GM23338 (cell line): ENCODE measurements around the gene APP. TPM values are rescaled to one million over a fixed set of nuclear protein-coding genes. Genes with fewer than 3 reads are reported as not detected.

ENCODE experiments used
- ATAC-seq: fragments of 200-7000 bp; cut with Tn5 transposase; 3 replicates; pipeline ENCODE4 v1.9.1; 2020
- DNase-seq: peaks from one replicate; pipeline ENCODE4 v3.0.0-alpha.2; 2015; ENCODE audit warnings: low spot score
- H2AFZ ChIP-seq: fragments of 200-600 bp; sonication (generic); 2 replicates; pipeline ENCODE4 v1.8.0; 2016; ENCODE audit warnings: antibody characterized with exemption, mild to moderate bottlenecking, moderate library complexity
- H3F3A ChIP-seq: fragments of 200-600 bp; sonication (generic); replicated peaks from 2 replicates; pipeline ENCODE4 v1.8.0; 2017; ENCODE audit warnings: antibody characterized with exemption, mixed run types, low read depth
- H3K27ac ChIP-seq: fragments of 200-600 bp; sonication (generic); 2 replicates; pipeline ENCODE4 v1.6.1; 2016; ENCODE audit warnings: low read depth
- H3K27me3 ChIP-seq: fragments of 200-600 bp; sonication (generic); 2 replicates; pipeline ENCODE4 v1.8.0; 2016; ENCODE audit warnings: mild to moderate bottlenecking, mixed run types, moderate library complexity; ENCODE audit not compliant: insufficient read depth
- H3K36me3 ChIP-seq: fragments of 200-600 bp; sonication (generic); 2 replicates; pipeline ENCODE4 v1.8.0; 2016; ENCODE audit warnings: mild to moderate bottlenecking; ENCODE audit not compliant: insufficient read depth
- H3K4me1 ChIP-seq: fragments of 200-600 bp; sonication (generic); 2 replicates; pipeline ENCODE4 v1.8.0; 2016; ENCODE audit warnings: mild to moderate bottlenecking, moderate library complexity; ENCODE audit not compliant: insufficient read depth
- H3K4me2 ChIP-seq: fragments of 200-600 bp; sonication (generic); 2 replicates; pipeline ENCODE4 v1.7.1; 2017; ENCODE audit warnings: mixed run types
- H3K4me3 ChIP-seq: fragments of 200-600 bp; sonication (generic); 2 replicates; pipeline ENCODE4 v1.6.1; 2016; ENCODE audit warnings: mixed run types
- H3K79me2 ChIP-seq: fragments of 200-600 bp; sonication (generic); replicated peaks from 2 replicates; pipeline ENCODE4 v1.8.0; 2017; ENCODE audit warnings: mild to moderate bottlenecking; ENCODE audit not compliant: insufficient read depth
- H3K9me2 ChIP-seq: fragments of 200-600 bp; sonication (generic); 2 replicates; pipeline ENCODE4 v1.8.0; 2017; ENCODE audit not compliant: insufficient read depth
- H4K20me1 ChIP-seq: fragments of 200-600 bp; sonication (generic); replicated peaks from 2 replicates; pipeline ENCODE4 v1.8.0; 2017; ENCODE audit warnings: mild to moderate bottlenecking; ENCODE audit not compliant: insufficient read depth
- H3K27ac Mint-ChIP-seq: 2 replicates; pipeline ENCODE4 v1.8.0; 2020; ENCODE audit warnings: inconsistent platforms, mild to moderate bottlenecking, moderate library complexity, mixed read lengths
- H3K27me3 Mint-ChIP-seq: 3 replicates; pipeline ENCODE4 v1.8.0; 2022; ENCODE audit warnings: low read depth, mild to moderate bottlenecking, moderate library complexity, mixed read lengths, inconsistent platforms; ENCODE audit not compliant: insufficient read depth, poor library complexity
- H3K36me3 Mint-ChIP-seq: 3 replicates; pipeline ENCODE4 v1.8.0; 2021; ENCODE audit warnings: low read depth, mild to moderate bottlenecking, inconsistent platforms, moderate library complexity, mixed read lengths
- H3K4me1 Mint-ChIP-seq: 3 replicates; pipeline ENCODE4 v1.8.0; 2020; ENCODE audit warnings: mild to moderate bottlenecking, inconsistent platforms, mixed read lengths
- H3K4me3 Mint-ChIP-seq: 3 replicates; pipeline ENCODE4 v1.8.0; 2021; ENCODE audit warnings: moderate library complexity, mild to moderate bottlenecking, inconsistent platforms, mixed read lengths
- H3K9me3 Mint-ChIP-seq: 3 replicates; pipeline ENCODE4 v1.8.0; 2020; ENCODE audit warnings: moderate library complexity, mild to moderate bottlenecking, inconsistent platforms, mixed read lengths
- CREB1 ChIP-seq: fragments of 250-450 bp; sonication (Bioruptor Pico); IDR thresholded peaks from 2 replicates; pipeline ENCODE4 v1.5.0; 2020; ENCODE audit warnings: low read depth, mild to moderate bottlenecking, moderate library complexity
- CTCF ChIP-seq, 2 experiments: fragments of 200-600 bp in 1 of 2; sonication (generic) in 1 of 2; conservative IDR thresholded peaks; 2 replicates each; pipeline versions ENCODE4 v1.5.1 to v1.6.1; 2016 to 2017; ENCODE audit warnings: antibody characterized with exemption in 2 of 2, low read depth in 2 of 2, mild to moderate bottlenecking in 2 of 2, moderate library complexity in 1 of 2
- ETS1 ChIP-seq: IDR thresholded peaks from 2 replicates; pipeline ENCODE4 v1.6.1; 2016; ENCODE audit warnings: antibody characterized with exemption
- EZH2 ChIP-seq: fragments of 200-600 bp; sonication (generic); IDR thresholded peaks from one replicate; pipeline ENCODE4 v1.8.0; 2017; ENCODE audit warnings: antibody characterized with exemption, mild to moderate bottlenecking, low read depth; ENCODE audit not compliant: unreplicated experiment
- JUNB ChIP-seq: IDR thresholded peaks from one replicate; pipeline ENCODE4 v1.6.1; 2016; ENCODE audit warnings: antibody characterized with exemption; ENCODE audit not compliant: unreplicated experiment
- POLR2AphosphoS5 ChIP-seq: IDR thresholded peaks from 2 replicates; pipeline ENCODE4 v1.6.1; 2016; ENCODE audit warnings: antibody characterized with exemption, low read depth
- REST ChIP-seq: IDR thresholded peaks from one replicate; pipeline ENCODE4 v1.6.1; 2018; ENCODE audit warnings: antibody characterized with exemption; ENCODE audit not compliant: unreplicated experiment
- STAT1 ChIP-seq: IDR thresholded peaks from one replicate; pipeline ENCODE4 v1.6.1; 2016; ENCODE audit warnings: antibody characterized with exemption; ENCODE audit not compliant: unreplicated experiment
- ZNF114 ChIP-seq: fragments of 250-450 bp; sonication (Bioruptor Pico); IDR thresholded peaks from 2 replicates; pipeline ENCODE4 v1.5.0; 2020; ENCODE audit warnings: mild to moderate bottlenecking, moderate library complexity
- ZNF331 ChIP-seq: fragments of 250-450 bp; sonication (Bioruptor Pico); IDR thresholded peaks from 2 replicates; pipeline ENCODE4 v1.5.0; 2020; ENCODE audit warnings: low read depth, mild to moderate bottlenecking, moderate library complexity
- ZNF462 ChIP-seq: fragments of 250-450 bp; sonication (Bioruptor Pico); IDR thresholded peaks from 2 replicates; pipeline ENCODE4 v1.5.0; 2020; ENCODE audit warnings: mild to moderate bottlenecking, moderate library complexity
- polyA plus RNA-seq: library from polyadenylated mRNA; unstranded; fragments of >200 nt; fragmentation: Nextera tagmentation; extraction: Ambion mirVana; gene quantifications from 2 replicates; pipeline ENCODE4 v1.2.1, GENCODE V29; 2016
- total RNA-seq: library from RNA; depleted of rRNA; stranded (reverse); fragments of >200 nt; shearing (Covaris generic); gene quantifications from 2 replicates; pipeline ENCODE4 v1.2.3, GENCODE V29; 2014

APP gene
- total and polyA plus RNA-seq, 2 experiments from 2014 or later, result 69.4 to 444 TPM

GRCh38 chr21:25944082-25944481 is 226.5 kb downstream of the APP start:
- H3K36me3 ChIP-seq, result 0 out of 2 replicates have a peak, but pooled peaks cover 12% of the 10 kb centered on the region
- H3K4me2 ChIP-seq, result no peak overlapping the region
- H3F3A ChIP-seq, result no peaks in the 10 kb centered on the region

More at GRCh38 chr21:25944082-25944481, 226.5 kb downstream of the APP start:
- Histone ChIP-seq H3K4me1 (no peaks in the 10 kb centered on the region), H3K9me2 (no peaks in the 10 kb centered on the region), H2AFZ (no peak overlapping the region), H3K27ac (no peak overlapping the region), H4K20me1 (no peaks in the 10 kb centered on the region; the same call in 1 of the 2 replicates), H3K79me2 (peaks cover 23% of the 10 kb centered on the region; the same call in 1 of the 2 replicates), H3K27me3 (no peaks in the 10 kb centered on the region), H3K4me3 (no peak overlapping the region)
- Mint-ChIP-seq H3K36me3 (peaks cover 36% of the 10 kb centered on the region), H3K27ac (no peak overlapping the region), H3K4me1 (no peaks in the 10 kb centered on the region), H3K27me3 (no peaks in the 10 kb centered on the region), H3K9me3 (no peaks in the 10 kb centered on the region), H3K4me3 (no peak overlapping the region)
- TF ChIP-seq CTCF (conservative IDR thresholded peaks at IDR 0.05; ENCODE audit: low read depth in 2 of 2), result no peak
- no peak for TF ChIP-seq ZNF114 (CRISPR knock-in tag)
- TF ChIP-seq ZNF462 (CRISPR knock-in tag), result no peak
- no peak for TF ChIP-seq ZNF331 (CRISPR knock-in tag)
- no peak for TF ChIP-seq JUNB
- no peak for TF ChIP-seq EZH2
- TF ChIP-seq CREB1 (CRISPR knock-in tag), result no peak
- no peak for TF ChIP-seq POLR2AphosphoS5
- no peak for TF ChIP-seq STAT1
- TF ChIP-seq REST, result no peak
- TF ChIP-seq ETS1, result no peak
- ATAC-seq, result no peak
- DNase-seq, result no peak
